ENCODE results near the gene S100A6. TPM values are rescaled to one million over a fixed set of nuclear protein-coding genes. Genes with fewer than 3 reads are reported as not detected.

S100A6 gene
- total RNA-seq, 1 donor from 2014 or later = 203 TPM

DNA sequence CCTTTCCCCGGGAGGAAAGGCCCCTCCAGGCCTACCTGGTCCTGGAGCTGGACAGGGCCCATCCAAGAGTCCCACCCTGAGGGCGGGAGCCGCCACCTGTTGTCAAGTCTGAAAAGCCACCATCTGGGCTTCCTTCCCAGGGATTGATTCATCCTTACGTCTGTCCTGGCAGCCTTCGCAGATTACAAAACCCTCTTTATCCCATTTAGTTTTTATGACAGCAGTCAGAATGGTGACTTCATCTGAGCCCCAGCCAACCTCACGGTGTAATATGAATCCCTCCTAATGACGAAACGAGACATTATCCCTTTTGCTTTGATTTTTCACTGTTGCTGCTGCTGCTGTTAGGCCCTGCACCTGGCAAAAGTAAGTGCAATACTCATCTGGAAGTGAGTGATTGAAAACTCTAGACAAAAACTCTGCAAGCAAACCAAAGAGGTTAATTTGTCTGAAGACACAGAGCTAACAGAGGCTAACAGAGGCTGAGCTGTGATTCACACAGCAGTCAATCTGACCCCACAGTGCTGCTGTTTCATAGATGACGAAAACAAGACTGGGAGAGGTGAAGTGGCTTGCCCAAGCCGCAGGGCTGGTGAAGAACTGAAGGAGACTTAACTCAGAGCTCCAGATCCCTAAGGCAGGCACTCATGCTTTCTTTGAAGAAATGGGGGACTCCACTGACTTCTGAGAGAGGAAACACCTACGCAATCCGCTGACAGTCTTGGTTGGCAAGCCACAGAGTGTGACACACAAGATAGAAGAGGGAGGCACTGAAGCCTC lies 45.3 kb downstream of the S100A6 start:
- peaks cover 13 to 39% (median 29%) of the 10 kb centered on the region in 3 donors for H3K4me1 ChIP-seq (ENCODE audit: control insufficient read depth in 3 of 3, insufficient read depth in 3 of 3, low read length in 3 of 3)
- H3K36me3 ChIP-seq (ENCODE audit: control insufficient read depth in 3 of 3, insufficient read depth in 3 of 3, low read length in 3 of 3) = no peaks in the 10 kb centered on the region
- H3K27ac ChIP-seq (ENCODE audit: low read depth, low read length) = peak overlapping the region; percentile 74
- peak overlapping the region in 2 of 3 donors; percentile 27 to 29 for H3K4me3 ChIP-seq (ENCODE audit: low read length in 3 of 3)
- H3K27me3 ChIP-seq (ENCODE audit: control insufficient read depth in 3 of 3, insufficient read depth in 3 of 3, low read length in 3 of 3) = no peaks in the 10 kb centered on the region
- H3K9me3 ChIP-seq (ENCODE audit: control insufficient read depth in 3 of 3, low read length in 3 of 3) = no peaks in the 10 kb centered on the region
- peak overlapping the region in 1 of 3 donors; percentile 47 for H3K9ac ChIP-seq (ENCODE audit: low read depth in 1 of 3, low read length in 3 of 3)

DNA sequence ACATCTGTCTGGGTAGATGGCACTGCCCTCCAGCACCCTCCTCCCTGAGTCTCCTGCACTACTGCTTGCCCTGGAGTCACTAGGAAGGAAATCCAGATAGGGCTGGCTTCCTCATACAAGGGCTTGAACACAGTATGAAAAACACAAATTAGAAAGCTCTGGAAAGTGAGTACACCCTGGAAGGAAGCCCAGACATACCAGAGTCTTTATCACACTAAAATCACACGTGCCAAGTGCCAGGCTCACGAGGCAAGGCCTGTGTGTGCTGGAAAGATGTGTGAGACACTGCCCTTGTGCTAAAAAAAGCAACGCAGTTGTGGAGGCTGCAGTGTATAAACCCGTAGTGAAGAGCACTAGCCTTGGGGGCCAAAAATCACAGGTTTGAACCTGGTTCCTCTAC lies 47.1 kb downstream of the S100A6 start:
- peak overlapping the region; percentile 74 for H3K27ac ChIP-seq (ENCODE audit: low read depth, low read length)
- H3K36me3 ChIP-seq (ENCODE audit: control insufficient read depth in 3 of 3, insufficient read depth in 3 of 3, low read length in 3 of 3) = no peaks in the 10 kb centered on the region
- H3K9me3 ChIP-seq (ENCODE audit: control insufficient read depth in 3 of 3, low read length in 3 of 3) = no peaks in the 10 kb centered on the region
- peaks cover 13 to 32% (median 24%) of the 10 kb centered on the region in 3 donors for H3K4me1 ChIP-seq (ENCODE audit: control insufficient read depth in 3 of 3, insufficient read depth in 3 of 3, low read length in 3 of 3)
- H3K4me3 ChIP-seq (ENCODE audit: low read length in 3 of 3) = no peak overlapping the region
- peak overlapping the region in 1 of 3 donors; percentile 16 for H3K9ac ChIP-seq (ENCODE audit: low read depth in 1 of 3, low read length in 3 of 3)
- no peaks in the 10 kb centered on the region for H3K27me3 ChIP-seq (ENCODE audit: control insufficient read depth in 3 of 3, insufficient read depth in 3 of 3, low read length in 3 of 3)

DNA sequence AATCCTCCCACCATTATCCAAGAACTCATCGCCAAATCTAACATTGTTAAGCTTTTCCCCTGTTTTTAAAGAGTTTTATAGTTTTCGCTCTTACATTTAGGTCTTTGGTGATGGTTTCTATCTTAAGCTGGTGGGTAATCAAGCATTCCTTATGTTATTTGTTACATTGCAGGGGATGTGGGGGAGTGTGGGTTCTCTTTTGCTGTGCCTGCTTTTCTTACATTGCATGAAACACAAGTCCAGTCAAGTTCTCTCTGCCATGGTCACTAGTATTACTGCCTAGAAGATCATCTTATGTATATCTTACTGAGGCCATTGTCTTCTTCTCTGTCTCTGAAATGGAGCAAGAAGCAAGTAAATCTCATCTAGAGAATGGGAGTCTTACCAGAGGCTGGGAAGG lies 48.1 kb downstream of the S100A6 start:
- Histone ChIP-seq H3K9me3 (ENCODE audit: control insufficient read depth in 3 of 3, low read length in 3 of 3) (no peaks in the 10 kb centered on the region), H3K4me1 (ENCODE audit: control insufficient read depth in 3 of 3, insufficient read depth in 3 of 3, low read length in 3 of 3) (peaks cover 13 to 32% (median 24%) of the 10 kb centered on the region in 3 donors), H3K9ac (ENCODE audit: low read depth in 1 of 3, low read length in 3 of 3) (no peak overlapping the region), H3K36me3 (ENCODE audit: control insufficient read depth in 3 of 3, insufficient read depth in 3 of 3, low read length in 3 of 3) (no peaks in the 10 kb centered on the region), H3K27me3 (ENCODE audit: control insufficient read depth in 3 of 3, insufficient read depth in 3 of 3, low read length in 3 of 3) (no peaks in the 10 kb centered on the region), H3K27ac (ENCODE audit: low read depth, low read length) (no peak overlapping the region), H3K4me3 (ENCODE audit: low read length in 3 of 3) (no peak overlapping the region)

DNA sequence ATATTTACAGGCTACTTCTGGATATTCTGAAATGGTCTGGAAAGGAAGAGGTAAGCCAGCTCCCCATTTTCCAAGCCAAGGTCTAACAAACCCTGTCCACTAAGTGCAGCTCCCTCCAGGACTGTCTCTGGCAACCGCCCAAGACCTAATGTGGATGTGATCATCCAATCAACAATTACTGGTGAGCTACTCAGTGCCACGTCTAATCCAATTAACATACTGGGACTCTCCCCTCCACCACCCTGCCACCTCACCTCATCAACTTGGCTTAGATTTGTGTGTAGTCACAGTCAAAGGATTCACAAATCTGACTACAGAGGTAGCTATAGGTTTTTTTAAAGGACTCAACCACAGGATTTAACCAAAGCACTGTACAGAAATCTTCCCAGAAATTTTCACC lies 49.9 kb downstream of the S100A6 start:
- Histone ChIP-seq H3K27ac (ENCODE audit: low read depth, low read length) (no peak overlapping the region), H3K27me3 (ENCODE audit: control insufficient read depth in 3 of 3, insufficient read depth in 3 of 3, low read length in 3 of 3) (no peaks in the 10 kb centered on the region)

More for the DNA sequence above, 49.9 kb downstream of the S100A6 start:
- H3K9ac ChIP-seq (ENCODE audit: low read depth in 1 of 3, low read length in 3 of 3) = no peak overlapping the region
- H3K9me3 ChIP-seq (ENCODE audit: control insufficient read depth in 3 of 3, low read length in 3 of 3) = no peaks in the 10 kb centered on the region
- no peaks in the 10 kb centered on the region for H3K36me3 ChIP-seq (ENCODE audit: control insufficient read depth in 3 of 3, insufficient read depth in 3 of 3, low read length in 3 of 3)
- H3K4me3 ChIP-seq (ENCODE audit: low read length in 3 of 3) = no peak overlapping the region
- peaks cover 13 to 27% (median 18%) of the 10 kb centered on the region in 3 donors for H3K4me1 ChIP-seq (ENCODE audit: control insufficient read depth in 3 of 3, insufficient read depth in 3 of 3, low read length in 3 of 3)

Other genes starting within 250 kb of the S100A6 start
- gene PGLYRP3, start 223.0 kb downstream of the S100A6 start, total RNA-seq = not detected
- gene PGLYRP4, start 187.2 kb downstream of the S100A6 start, total RNA-seq = not detected
- 218 TPM for gene S100A9, start 178.1 kb downstream of the S100A6 start, total RNA-seq
- gene S100A12, start 160.4 kb downstream of the S100A6 start, total RNA-seq = 23.0 TPM
- gene S100A8, start 144.9 kb downstream of the S100A6 start, total RNA-seq = 67.3 TPM
- gene S100A7A, start 119.5 kb downstream of the S100A6 start, total RNA-seq = not detected
- gene S100A7, start 75.3 kb downstream of the S100A6 start, total RNA-seq = not detected
- not detected for gene S100A5, start 4.9 kb upstream of the S100A6 start, total RNA-seq
- 165 TPM for gene S100A4, start 9.8 kb upstream of the S100A6 start, total RNA-seq
- not detected for gene S100A3, start 13.3 kb upstream of the S100A6 start, total RNA-seq
- gene S100A2, start 29.9 kb upstream of the S100A6 start, total RNA-seq = not detected
- 36.0 TPM for gene S100A16, start 77.1 kb upstream of the S100A6 start, total RNA-seq
- not detected for gene S100A14, start 80.3 kb upstream of the S100A6 start, total RNA-seq
- 55.3 TPM for gene S100A13, start 91.5 kb upstream of the S100A6 start, total RNA-seq
- gene S100A1, start 92.4 kb upstream of the S100A6 start, total RNA-seq = 0.52 TPM
- gene CHTOP, start 98.1 kb upstream of the S100A6 start, total RNA-seq = 46.4 TPM
- gene SNAPIN, start 122.7 kb upstream of the S100A6 start, total RNA-seq = 56.4 TPM
- gene ILF2, start 135.0 kb upstream of the S100A6 start, total RNA-seq = 148 TPM
- 11.5 TPM for gene NPR1, start 142.7 kb upstream of the S100A6 start, total RNA-seq
- 24.0 TPM for gene INTS3, start 192.1 kb upstream of the S100A6 start, total RNA-seq
- gene SLC27A3, start 239.4 kb upstream of the S100A6 start, total RNA-seq = 16.7 TPM

Data from skeletal muscle tissue (tissue), 4 donors.